K562 (cell line): ENCODE results near the gene CNP. TPM values are rescaled to one million over a fixed set of nuclear protein-coding genes. Genes with fewer than 3 reads are reported as not detected.
A peak's percentile ranks its signal among the peaks of the same experiment; 100 is the strongest.

Experiments used
- ELK1 ChIP-seq: sonication (generic); formaldehyde crosslinking; IDR thresholded peaks from 2 replicates; pipeline ENCODE4 v1.8.1; 2022; ENCODE audit warnings: missing genetic modification reagents
- FOXA3 ChIP-seq, 2 experiments: fragments of 450-650 bp in 1 of 2; sonication (generic) in 1 of 2; formaldehyde crosslinking; IDR thresholded peaks in 1 of 2; conservative IDR thresholded peaks in 1 of 2; 2 replicates each; pipeline versions ENCODE4 v1.4.0 to v1.8.0; 2020 to 2022; ENCODE audit warnings: mild to moderate bottlenecking in 2 of 2, missing genetic modification reagents in 1 of 2
- FUS ChIP-seq: fragments of 200-400 bp; formaldehyde crosslinking; optimal IDR thresholded peaks from 2 replicates; pipeline ENCODE3; 2017; ENCODE audit warnings: low read depth, low read length
- NR2F6 ChIP-seq: fragments of 450-650 bp; formaldehyde crosslinking; IDR thresholded peaks from 2 replicates; pipeline ENCODE4 v1.4.0; 2020; ENCODE audit warnings: mild to moderate bottlenecking
- RAD21 ChIP-seq, 2 experiments: fragments of 250-450 bp in 1 of 2; fragments of 450-650 bp in 1 of 2; sonication (Bioruptor Pico) in 1 of 2; formaldehyde crosslinking in 1 of 2; IDR thresholded peaks in 1 of 2; conservative IDR thresholded peaks in 1 of 2; 2 replicates each; pipeline versions ENCODE4 v1.4.0 to v1.8.0; 2020 to 2022; ENCODE audit warnings: mild to moderate bottlenecking in 2 of 2, moderate library complexity in 1 of 2
- RCOR1 ChIP-seq, 2 experiments: IDR thresholded peaks; 2 replicates each; pipeline ENCODE4 v1.6.1; 2012; ENCODE audit warnings: low read depth in 2 of 2, low read length in 2 of 2, borderline replicate concordance in 1 of 2, improper control_type of control experiment in 1 of 2
- TEAD2 ChIP-seq: fragments of 450-650 bp; IDR thresholded peaks from 2 replicates; pipeline ENCODE4 v1.6.1; 2016; ENCODE audit warnings: missing genetic modification characterization, control low read depth, missing compliant biosample characterization
- ZNF12 ChIP-seq: sonication (generic); formaldehyde crosslinking; IDR thresholded peaks from 2 replicates; pipeline ENCODE4 v1.4.0; 2020; ENCODE audit warnings: mild to moderate bottlenecking, missing genetic modification reagents
- ZNF668 ChIP-seq: fragments of 250-450 bp; sonication (Bioruptor Pico); IDR thresholded peaks from 2 replicates; pipeline ENCODE4 v1.8.0; 2022; ENCODE audit warnings: mild to moderate bottlenecking, inconsistent platforms
- polyA plus RNA-seq, 8 experiments: library from polyadenylated mRNA; depleted of rRNA in 4 of 8; stranded (reverse) in 5 of 8; unstranded in 3 of 8; fragments of >200 nt; fragmentation: Nextera tagmentation in 2 of 8; fragmentation: Illumina TruSeq in 1 of 8; extraction: Ambion mirVana in 2 of 8; extraction: Trizol in 1 of 8; gene quantifications; 2 replicates each; pipeline versions ENCODE4 v1.2.1 to v1.2.3, GENCODE V29; 2011 to 2014; ENCODE audit warnings: inconsistent platforms in 1 of 8, missing spikeins in 1 of 8
- total RNA-seq, 7 experiments: library from RNA; depleted of rRNA in 6 of 7; stranded (reverse); fragments of >200 nt in 6 of 7; fragmentation: Illumina TruSeq in 2 of 7; extraction: Trizol in 2 of 7; gene quantifications; 2 replicates each; pipeline versions ENCODE4 v1.2.1 to v1.2.3, GENCODE V29; 2011 to 2021; ENCODE audit warnings: low replicate concordance in 1 of 7
- TF ChIP-seq, protein P1 (sequence below): fragments of 200-600 bp; sonication (generic); IDR thresholded peaks from one replicate; pipeline ENCODE4 v1.6.1; 2012; ENCODE audit warnings: mild to moderate bottlenecking, low read depth, low read length, inconsistent platforms

Gene CNP
- total and polyA plus RNA-seq, 9 of the 15 experiments (the other 6 are each of a cell fraction or from before 2014, with no cell fraction given), result 1.7 to 52.0 (median 29.1) TPM

- TF ChIP-seq FOXA3 (CRISPR knock-in tag; conservative IDR thresholded peaks at IDR 0.05 in 1 of 2, IDR thresholded peaks at IDR 0.05 in 1 of 2), result no peak
- TF ChIP-seq FUS, result peak; percentile 34
- TF ChIP-seq TEAD2 (tag), result no peak
- TF ChIP-seq ZNF12 (CRISPR knock-in tag), result 0 out of 2 replicates have a peak, but pooled peaks have one; percentile 62
- TF ChIP-seq RAD21 (CRISPR knock-in tag; conservative IDR thresholded peaks at IDR 0.05 in 1 of 2, IDR thresholded peaks at IDR 0.05 in 1 of 2), result no peak
- TF ChIP-seq, protein P1, sequence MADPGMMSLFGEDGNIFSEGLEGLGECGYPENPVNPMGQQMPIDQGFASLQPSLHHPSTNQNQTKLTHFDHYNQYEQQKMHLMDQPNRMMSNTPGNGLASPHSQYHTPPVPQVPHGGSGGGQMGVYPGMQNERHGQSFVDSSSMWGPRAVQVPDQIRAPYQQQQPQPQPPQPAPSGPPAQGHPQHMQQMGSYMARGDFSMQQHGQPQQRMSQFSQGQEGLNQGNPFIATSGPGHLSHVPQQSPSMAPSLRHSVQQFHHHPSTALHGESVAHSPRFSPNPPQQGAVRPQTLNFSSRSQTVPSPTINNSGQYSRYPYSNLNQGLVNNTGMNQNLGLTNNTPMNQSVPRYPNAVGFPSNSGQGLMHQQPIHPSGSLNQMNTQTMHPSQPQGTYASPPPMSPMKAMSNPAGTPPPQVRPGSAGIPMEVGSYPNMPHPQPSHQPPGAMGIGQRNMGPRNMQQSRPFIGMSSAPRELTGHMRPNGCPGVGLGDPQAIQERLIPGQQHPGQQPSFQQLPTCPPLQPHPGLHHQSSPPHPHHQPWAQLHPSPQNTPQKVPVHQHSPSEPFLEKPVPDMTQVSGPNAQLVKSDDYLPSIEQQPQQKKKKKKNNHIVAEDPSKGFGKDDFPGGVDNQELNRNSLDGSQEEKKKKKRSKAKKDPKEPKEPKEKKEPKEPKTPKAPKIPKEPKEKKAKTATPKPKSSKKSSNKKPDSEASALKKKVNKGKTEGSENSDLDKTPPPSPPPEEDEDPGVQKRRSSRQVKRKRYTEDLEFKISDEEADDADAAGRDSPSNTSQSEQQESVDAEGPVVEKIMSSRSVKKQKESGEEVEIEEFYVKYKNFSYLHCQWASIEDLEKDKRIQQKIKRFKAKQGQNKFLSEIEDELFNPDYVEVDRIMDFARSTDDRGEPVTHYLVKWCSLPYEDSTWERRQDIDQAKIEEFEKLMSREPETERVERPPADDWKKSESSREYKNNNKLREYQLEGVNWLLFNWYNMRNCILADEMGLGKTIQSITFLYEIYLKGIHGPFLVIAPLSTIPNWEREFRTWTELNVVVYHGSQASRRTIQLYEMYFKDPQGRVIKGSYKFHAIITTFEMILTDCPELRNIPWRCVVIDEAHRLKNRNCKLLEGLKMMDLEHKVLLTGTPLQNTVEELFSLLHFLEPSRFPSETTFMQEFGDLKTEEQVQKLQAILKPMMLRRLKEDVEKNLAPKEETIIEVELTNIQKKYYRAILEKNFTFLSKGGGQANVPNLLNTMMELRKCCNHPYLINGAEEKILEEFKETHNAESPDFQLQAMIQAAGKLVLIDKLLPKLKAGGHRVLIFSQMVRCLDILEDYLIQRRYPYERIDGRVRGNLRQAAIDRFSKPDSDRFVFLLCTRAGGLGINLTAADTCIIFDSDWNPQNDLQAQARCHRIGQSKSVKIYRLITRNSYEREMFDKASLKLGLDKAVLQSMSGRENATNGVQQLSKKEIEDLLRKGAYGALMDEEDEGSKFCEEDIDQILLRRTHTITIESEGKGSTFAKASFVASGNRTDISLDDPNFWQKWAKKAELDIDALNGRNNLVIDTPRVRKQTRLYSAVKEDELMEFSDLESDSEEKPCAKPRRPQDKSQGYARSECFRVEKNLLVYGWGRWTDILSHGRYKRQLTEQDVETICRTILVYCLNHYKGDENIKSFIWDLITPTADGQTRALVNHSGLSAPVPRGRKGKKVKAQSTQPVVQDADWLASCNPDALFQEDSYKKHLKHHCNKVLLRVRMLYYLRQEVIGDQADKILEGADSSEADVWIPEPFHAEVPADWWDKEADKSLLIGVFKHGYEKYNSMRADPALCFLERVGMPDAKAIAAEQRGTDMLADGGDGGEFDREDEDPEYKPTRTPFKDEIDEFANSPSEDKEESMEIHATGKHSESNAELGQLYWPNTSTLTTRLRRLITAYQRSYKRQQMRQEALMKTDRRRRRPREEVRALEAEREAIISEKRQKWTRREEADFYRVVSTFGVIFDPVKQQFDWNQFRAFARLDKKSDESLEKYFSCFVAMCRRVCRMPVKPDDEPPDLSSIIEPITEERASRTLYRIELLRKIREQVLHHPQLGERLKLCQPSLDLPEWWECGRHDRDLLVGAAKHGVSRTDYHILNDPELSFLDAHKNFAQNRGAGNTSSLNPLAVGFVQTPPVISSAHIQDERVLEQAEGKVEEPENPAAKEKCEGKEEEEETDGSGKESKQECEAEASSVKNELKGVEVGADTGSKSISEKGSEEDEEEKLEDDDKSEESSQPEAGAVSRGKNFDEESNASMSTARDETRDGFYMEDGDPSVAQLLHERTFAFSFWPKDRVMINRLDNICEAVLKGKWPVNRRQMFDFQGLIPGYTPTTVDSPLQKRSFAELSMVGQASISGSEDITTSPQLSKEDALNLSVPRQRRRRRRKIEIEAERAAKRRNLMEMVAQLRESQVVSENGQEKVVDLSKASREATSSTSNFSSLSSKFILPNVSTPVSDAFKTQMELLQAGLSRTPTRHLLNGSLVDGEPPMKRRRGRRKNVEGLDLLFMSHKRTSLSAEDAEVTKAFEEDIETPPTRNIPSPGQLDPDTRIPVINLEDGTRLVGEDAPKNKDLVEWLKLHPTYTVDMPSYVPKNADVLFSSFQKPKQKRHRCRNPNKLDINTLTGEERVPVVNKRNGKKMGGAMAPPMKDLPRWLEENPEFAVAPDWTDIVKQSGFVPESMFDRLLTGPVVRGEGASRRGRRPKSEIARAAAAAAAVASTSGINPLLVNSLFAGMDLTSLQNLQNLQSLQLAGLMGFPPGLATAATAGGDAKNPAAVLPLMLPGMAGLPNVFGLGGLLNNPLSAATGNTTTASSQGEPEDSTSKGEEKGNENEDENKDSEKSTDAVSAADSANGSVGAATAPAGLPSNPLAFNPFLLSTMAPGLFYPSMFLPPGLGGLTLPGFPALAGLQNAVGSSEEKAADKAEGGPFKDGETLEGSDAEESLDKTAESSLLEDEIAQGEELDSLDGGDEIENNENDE, result no peak
- no peak for TF ChIP-seq ELK1 (CRISPR knock-in tag)
- no peak for TF ChIP-seq ZNF668 (CRISPR knock-in tag)
- no peak for TF ChIP-seq NR2F6 (CRISPR knock-in tag)
- TF ChIP-seq RCOR1 (IDR thresholded peaks at IDR 0.05; ENCODE audit: borderline replicate concordance in 1 of 2, low read depth in 2 of 2, low read length in 2 of 2), result no peak
These were observed 48.1 kb upstream of the CNP start, which contains the start of gene ACLY (continued) for GRCh38 chr17:41918314-41919164.
